Measurements from ENCODE around the gene CACNA2D2. TPM values are rescaled to one million over a fixed set of nuclear protein-coding genes. Genes with fewer than 3 reads are reported as not detected.

The CACNA2D2 gene
- total RNA-seq, 4 donors from 2014 or later = 1.1 to 2.0 (median 1.6) TPM

DNA sequence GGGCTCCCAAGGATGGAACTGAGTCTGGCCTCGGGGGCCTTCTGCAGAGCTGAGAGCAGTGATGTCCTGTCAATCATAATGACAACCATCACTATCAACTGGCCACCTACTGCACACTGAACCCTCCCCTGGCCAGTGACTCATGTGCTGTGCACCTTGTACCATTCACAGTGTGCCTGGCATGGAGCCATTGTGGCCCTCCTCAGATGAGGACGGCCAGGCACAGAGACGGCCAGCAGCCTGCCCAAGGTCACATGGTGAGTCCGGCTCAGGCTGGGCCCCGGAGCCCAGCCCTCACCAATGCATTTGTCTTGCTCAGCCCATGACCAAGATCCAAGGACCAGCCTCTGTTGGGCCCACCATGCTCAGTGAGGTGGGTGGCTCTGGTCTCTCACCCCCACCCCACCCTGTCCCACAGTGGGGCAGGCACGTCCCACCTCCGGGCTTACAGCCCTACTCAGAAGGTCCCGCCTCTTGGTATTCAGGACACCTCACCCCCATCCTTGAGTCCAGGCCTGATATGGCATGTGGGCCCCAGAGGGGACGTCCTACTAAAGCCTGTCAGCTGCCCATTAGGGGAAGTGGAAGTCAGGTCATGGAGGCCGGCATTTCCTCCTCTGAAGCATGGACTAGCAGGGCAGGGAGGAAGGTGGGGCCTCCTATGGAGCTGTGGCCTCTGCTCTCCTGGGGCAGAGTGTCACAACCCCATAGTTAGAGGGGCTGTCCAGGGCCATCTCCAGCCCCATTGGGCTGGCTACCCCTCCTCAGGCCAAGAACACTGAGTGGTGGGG is 108.2 kb downstream of the CACNA2D2 start:
- H3K4me3 ChIP-seq (ENCODE audit: low read depth, poor library complexity, severe bottlenecking) = no peak overlapping the region
- WGBS, 2 donors = 87 to 92% methylated on average over 5 of the region's 10 CpGs
- intact Hi-C loops (cut with DNase I; ENCODE audit: low total_unique reads) = no loop called here

DNA sequence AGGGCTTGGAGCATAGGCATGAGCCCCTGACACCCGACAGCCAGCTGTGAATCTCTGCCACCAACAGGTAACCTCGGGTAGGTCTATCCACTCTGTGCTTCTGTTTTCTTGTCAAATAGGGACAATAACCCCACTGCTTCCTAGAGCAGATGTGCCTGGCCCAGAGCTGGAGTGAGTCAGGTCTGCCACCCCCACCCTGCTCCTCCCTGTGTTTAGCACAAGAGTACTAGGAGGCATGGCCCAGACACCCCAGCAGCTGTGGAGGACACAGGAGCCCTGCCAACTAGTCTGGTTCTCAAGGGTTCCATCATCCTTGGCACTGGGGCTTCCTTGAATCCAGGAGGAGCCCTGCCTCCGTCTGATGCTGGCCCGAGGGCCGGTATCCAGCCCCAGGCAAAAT is 110.4 kb downstream of the CACNA2D2 start:
- H3K4me3 ChIP-seq (ENCODE audit: low read depth, poor library complexity, severe bottlenecking) = no peak overlapping the region
- WGBS, 2 donors = 53 to 70% methylated on average over 5 of the region's 5 CpGs
- no peak for DNase-seq (ENCODE audit: low spot score in 2 of 2)
- intact Hi-C loops (cut with DNase I; ENCODE audit: low total_unique reads) = no loop called here
- TF ChIP-seq, protein P1, sequence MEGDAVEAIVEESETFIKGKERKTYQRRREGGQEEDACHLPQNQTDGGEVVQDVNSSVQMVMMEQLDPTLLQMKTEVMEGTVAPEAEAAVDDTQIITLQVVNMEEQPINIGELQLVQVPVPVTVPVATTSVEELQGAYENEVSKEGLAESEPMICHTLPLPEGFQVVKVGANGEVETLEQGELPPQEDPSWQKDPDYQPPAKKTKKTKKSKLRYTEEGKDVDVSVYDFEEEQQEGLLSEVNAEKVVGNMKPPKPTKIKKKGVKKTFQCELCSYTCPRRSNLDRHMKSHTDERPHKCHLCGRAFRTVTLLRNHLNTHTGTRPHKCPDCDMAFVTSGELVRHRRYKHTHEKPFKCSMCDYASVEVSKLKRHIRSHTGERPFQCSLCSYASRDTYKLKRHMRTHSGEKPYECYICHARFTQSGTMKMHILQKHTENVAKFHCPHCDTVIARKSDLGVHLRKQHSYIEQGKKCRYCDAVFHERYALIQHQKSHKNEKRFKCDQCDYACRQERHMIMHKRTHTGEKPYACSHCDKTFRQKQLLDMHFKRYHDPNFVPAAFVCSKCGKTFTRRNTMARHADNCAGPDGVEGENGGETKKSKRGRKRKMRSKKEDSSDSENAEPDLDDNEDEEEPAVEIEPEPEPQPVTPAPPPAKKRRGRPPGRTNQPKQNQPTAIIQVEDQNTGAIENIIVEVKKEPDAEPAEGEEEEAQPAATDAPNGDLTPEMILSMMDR (IDR thresholded peaks at IDR 0.05) = no peak
- no peak for TF ChIP-seq POLR2A (IDR thresholded peaks at IDR 0.05)

More for the DNA sequence above, 108.2 kb downstream of the CACNA2D2 start:
- no peak for TF ChIP-seq POLR2A (IDR thresholded peaks at IDR 0.05)
- TF ChIP-seq, protein P1 (IDR thresholded peaks at IDR 0.05) = no peak
- DNase-seq (ENCODE audit: low spot score in 2 of 2) = no peak

DNA sequence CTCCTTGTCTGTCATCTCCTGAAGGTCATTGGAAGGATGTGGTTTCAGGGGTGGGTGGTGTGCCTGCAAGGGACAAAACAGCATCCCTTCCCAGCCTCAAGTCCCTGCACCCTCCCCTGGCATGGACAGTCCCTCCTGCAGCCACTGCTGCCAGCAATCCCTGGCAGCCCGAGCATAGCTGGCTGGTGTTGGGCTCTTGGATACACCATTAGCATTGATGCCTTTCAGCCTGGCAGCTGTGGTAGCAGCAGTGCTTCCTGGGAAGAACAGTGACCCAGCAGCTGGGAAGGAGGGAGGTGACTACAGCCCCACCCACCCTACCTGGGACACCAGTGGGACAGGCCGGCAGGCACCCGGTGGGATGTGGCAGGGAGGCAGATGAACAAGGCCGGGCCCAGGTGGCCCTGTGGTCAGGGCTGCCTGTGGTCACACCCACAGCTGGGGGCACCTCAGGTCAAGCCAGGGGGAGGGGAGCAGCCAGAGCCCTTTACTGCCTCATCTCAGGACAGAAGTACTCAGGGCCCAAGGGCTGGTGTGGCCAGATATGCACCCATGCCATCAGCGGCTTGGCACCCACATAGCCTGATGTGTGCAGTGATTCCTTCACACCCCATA is 111.2 kb downstream of the CACNA2D2 start:
- DNase-seq (ENCODE audit: low spot score in 2 of 2) = no peak
- H3K4me3 ChIP-seq (ENCODE audit: low read depth, poor library complexity, severe bottlenecking) = no peak overlapping the region
- no peak for TF ChIP-seq POLR2A (IDR thresholded peaks at IDR 0.05)
- TF ChIP-seq, protein P1 (IDR thresholded peaks at IDR 0.05) = no peak
- intact Hi-C loops (cut with DNase I; ENCODE audit: low total_unique reads) = no loop called here
- 58 to 59% methylated on average over 4 to 5 of the region's 5 CpGs for WGBS, 2 donors

DNA sequence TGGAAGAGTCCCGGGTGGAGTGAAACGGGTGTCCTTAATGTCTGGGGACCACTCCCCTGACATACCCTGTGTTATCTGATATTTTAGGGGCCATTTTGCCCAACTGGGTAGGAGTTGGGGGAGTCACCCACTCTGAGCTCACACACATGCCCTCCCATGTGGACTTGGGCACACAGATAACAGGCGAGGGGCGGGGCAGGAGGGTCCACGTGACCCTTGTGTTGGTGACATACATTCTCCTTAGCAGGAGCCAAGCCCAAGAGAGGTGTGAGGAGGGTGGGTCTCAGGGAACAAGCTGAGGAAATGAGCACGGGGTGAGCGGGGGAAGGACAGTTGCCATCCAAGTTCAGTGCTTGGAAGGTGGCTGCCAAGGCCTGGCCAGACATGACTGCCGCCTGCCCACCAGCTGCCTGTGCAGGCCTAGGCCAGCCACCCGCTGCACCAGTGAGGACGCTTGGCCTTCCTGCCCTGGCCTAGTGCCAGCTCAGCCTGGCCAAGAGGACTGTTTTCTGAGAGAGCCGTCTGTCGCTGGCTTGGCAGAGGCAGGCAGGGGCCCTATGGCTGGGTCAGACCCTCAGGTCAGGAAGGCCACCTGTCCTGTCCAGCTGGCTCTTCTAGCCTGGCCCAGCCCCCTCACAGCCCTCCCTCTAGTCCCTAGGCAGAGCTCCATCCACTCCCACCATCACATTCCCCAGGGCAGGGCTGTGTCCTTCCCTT is 112.8 kb downstream of the CACNA2D2 start:
- intact Hi-C loops (cut with DNase I; ENCODE audit: low total_unique reads) = no loop called here
- 50 to 55% methylated on average over 12 of the region's 12 CpGs for WGBS, 2 donors
- DNase-seq (ENCODE audit: low spot score in 2 of 2) = peak in 1 of 2 donors; percentile 88
- TF ChIP-seq, protein P1 (IDR thresholded peaks at IDR 0.05) = no peak
- no peak overlapping the region for H3K4me3 ChIP-seq (ENCODE audit: low read depth, poor library complexity, severe bottlenecking)

DNA sequence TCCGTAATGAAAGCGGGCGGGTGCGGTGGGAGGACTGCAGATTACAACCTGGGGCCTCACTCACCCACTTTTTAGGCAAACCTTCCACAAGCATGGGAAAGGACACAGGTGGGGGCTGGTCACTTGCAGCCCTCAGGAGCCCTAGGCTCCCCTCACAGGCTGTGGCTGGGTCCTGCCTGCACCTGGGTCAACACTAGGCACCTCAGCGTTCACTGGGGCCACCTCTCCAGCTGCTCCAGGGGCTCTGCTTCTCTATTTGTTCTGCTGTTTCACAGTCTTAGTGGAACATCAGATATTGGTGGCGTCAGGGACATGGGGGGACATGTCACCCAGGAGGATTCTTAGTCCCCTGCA is 114.0 kb downstream of the CACNA2D2 start:
- TF ChIP-seq POLR2A (IDR thresholded peaks at IDR 0.05) = no peak
- TF ChIP-seq, protein P1 (IDR thresholded peaks at IDR 0.05) = no peak
- no peak for DNase-seq (ENCODE audit: low spot score in 2 of 2)
- intact Hi-C loops (cut with DNase I; ENCODE audit: low total_unique reads) = no loop called here
- H3K4me3 ChIP-seq (ENCODE audit: low read depth, poor library complexity, severe bottlenecking) = no peak overlapping the region
- WGBS, 2 donors = 88 to 95% methylated on average over 6 of the region's 6 CpGs

Measured in lower leg skin (tissue), 4 donors.